ENCODE data around the gene PNPLA5.

DNA sequence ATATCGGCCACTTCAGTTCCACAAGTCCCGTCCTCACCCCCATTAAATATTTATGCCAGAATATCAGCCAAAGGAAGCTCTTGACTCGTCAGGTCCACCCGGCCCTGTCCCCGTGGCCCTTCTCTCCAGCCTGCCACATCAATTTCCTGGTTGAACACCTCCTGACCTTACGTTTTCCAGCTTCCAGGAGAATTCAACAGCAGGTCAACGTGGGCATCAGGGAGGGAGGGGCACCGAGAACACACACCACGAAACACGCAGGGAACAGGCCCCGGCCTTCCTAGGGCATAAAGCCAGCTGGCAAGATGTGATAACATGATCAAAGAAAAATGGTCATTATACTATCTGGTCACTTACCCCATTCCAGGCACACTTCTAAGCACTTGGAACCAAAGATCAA lies 44.8 kb downstream of the PNPLA5 start:
- no peak for TF ChIP-seq POLR2A (IDR thresholded peaks at IDR 0.05)
- TF ChIP-seq, protein P1, sequence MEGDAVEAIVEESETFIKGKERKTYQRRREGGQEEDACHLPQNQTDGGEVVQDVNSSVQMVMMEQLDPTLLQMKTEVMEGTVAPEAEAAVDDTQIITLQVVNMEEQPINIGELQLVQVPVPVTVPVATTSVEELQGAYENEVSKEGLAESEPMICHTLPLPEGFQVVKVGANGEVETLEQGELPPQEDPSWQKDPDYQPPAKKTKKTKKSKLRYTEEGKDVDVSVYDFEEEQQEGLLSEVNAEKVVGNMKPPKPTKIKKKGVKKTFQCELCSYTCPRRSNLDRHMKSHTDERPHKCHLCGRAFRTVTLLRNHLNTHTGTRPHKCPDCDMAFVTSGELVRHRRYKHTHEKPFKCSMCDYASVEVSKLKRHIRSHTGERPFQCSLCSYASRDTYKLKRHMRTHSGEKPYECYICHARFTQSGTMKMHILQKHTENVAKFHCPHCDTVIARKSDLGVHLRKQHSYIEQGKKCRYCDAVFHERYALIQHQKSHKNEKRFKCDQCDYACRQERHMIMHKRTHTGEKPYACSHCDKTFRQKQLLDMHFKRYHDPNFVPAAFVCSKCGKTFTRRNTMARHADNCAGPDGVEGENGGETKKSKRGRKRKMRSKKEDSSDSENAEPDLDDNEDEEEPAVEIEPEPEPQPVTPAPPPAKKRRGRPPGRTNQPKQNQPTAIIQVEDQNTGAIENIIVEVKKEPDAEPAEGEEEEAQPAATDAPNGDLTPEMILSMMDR (IDR thresholded peaks at IDR 0.05 in 4 of 5, conservative IDR thresholded peaks at IDR 0.05 in 1 of 5) = no peak

All from gastrocnemius medialis (tissue), 4 donors.